ENCODE measurements around the gene GDI2. TPM values are rescaled to one million over a fixed set of nuclear protein-coding genes. Genes with fewer than 3 reads are reported as not detected.

GDI2 gene
- total RNA-seq, result 740 and 863 TPM in 2 replicates

GRCh38 chr10:5813341-5814109, at the start of gene GDI2:
Gene GDI2, minus strand, starts transcription at chr10:5813434. Its CDS starts 176 bp downstream, at chr10:5813258.

Other genes with a start within 250 kb of the GDI2 start
- gene ASB13, start 146.8 kb downstream of the GDI2 start, total RNA-seq, result 6.6 and 9.2 TPM in 2 replicates
- 102 and 107 TPM in 2 replicates for gene TASOR2, start 128.6 kb downstream of the GDI2 start, total RNA-seq
- 5.3 and 6.6 TPM in 2 replicates for gene ANKRD16, start 76.5 kb upstream of the GDI2 start, total RNA-seq
- 104 and 110 TPM in 2 replicates for gene FBH1, start 76.8 kb upstream of the GDI2 start, total RNA-seq
- gene IL15RA, start 164.1 kb upstream of the GDI2 start, total RNA-seq, result 14.9 and 26.6 TPM in 2 replicates
- gene IL2RA, start 248.9 kb upstream of the GDI2 start, total RNA-seq, result not detected in 2 replicates

Measured in thoracic aorta endothelial cell (primary cell).